CD14-positive monocyte (primary cell): ENCODE measurements around the gene CRISPLD2. TPM values are rescaled to one million over a fixed set of nuclear protein-coding genes. Genes with fewer than 3 reads are reported as not detected.

Source experiments
- DNase-seq, 3 donors: peaks; one replicate each; pipeline ENCODE4 v3.0.0-alpha.2; 2011 to 2022
- H2AFZ ChIP-seq: 2 replicates; pipeline ENCODE4 v1.6.0; 2012; ENCODE audit warnings: mild to moderate bottlenecking, low read depth, low read length, inconsistent platforms; ENCODE audit not compliant: insufficient read depth, poor library complexity, severe bottlenecking
- H3K27ac ChIP-seq, 2 donors: 1 replicate in 1 of 2; 2 replicates in 1 of 2; pipeline ENCODE4 v1.5.1; 2012 to 2013; ENCODE audit warnings: low read length in 2 of 2, control low read depth in 1 of 2, inconsistent platforms in 1 of 2, low read depth in 1 of 2, mild to moderate bottlenecking in 1 of 2
- H3K27me3 ChIP-seq, 2 donors: one replicate each; pipeline versions ENCODE4 v1.6.0 to v1.6.1; 2011 to 2013; ENCODE audit warnings: low read length in 2 of 2; ENCODE audit not compliant: control insufficient read depth in 2 of 2, insufficient read depth in 2 of 2
- H3K36me3 ChIP-seq, 2 donors: replicated peaks in 1 of 2; 1 replicate in 1 of 2; 2 replicates in 1 of 2; pipeline versions ENCODE4 v1.5.1 to v1.6.1; 2012 to 2013; ENCODE audit warnings: low read length in 2 of 2, control low read depth in 1 of 2, inconsistent platforms in 1 of 2, mild to moderate bottlenecking in 1 of 2; ENCODE audit not compliant: insufficient read depth in 2 of 2, control insufficient read depth in 1 of 2
- H3K4me1 ChIP-seq, 2 donors: 1 replicate in 1 of 2; 2 replicates in 1 of 2; pipeline versions ENCODE4 v1.5.1 to v1.6.1; 2012 to 2013; ENCODE audit warnings: low read length in 2 of 2, control low read depth in 1 of 2, inconsistent platforms in 1 of 2, mild to moderate bottlenecking in 1 of 2, moderate library complexity in 1 of 2; ENCODE audit not compliant: insufficient read depth in 2 of 2, control insufficient read depth in 1 of 2
- H3K4me2 ChIP-seq: replicated peaks from 2 replicates; pipeline ENCODE3; 2012; ENCODE audit warnings: low read length, moderate library complexity, mild to moderate bottlenecking; ENCODE audit not compliant: poor library complexity, severe bottlenecking; ENCODE audit errors: extremely low read depth
- H3K4me3 ChIP-seq, 3 experiments: fragments of 200-600 bp in 1 of 3; sonication (generic) in 1 of 3; replicated peaks in 1 of 3; 1 replicate in 2 of 3; 2 replicates in 1 of 3; pipeline ENCODE4 v1.5.1; 2011 to 2013; ENCODE audit warnings: low read length in 3 of 3, mild to moderate bottlenecking in 3 of 3, control low read depth in 2 of 3, low read depth in 2 of 3, inconsistent platforms in 1 of 3, moderate library complexity in 1 of 3
- H3K79me2 ChIP-seq: 2 replicates; pipeline ENCODE4 v1.6.0; 2012; ENCODE audit warnings: mild to moderate bottlenecking, control low read depth, inconsistent platforms, low read length, moderate library complexity; ENCODE audit not compliant: insufficient read depth
- H3K9ac ChIP-seq: 2 replicates; pipeline ENCODE4 v1.6.0; 2017; ENCODE audit warnings: low read length, mild to moderate bottlenecking; ENCODE audit not compliant: insufficient read depth, poor library complexity, severe bottlenecking
- H3K9me3 ChIP-seq, 2 donors: replicated peaks in 1 of 2; 1 replicate in 1 of 2; 2 replicates in 1 of 2; pipeline versions ENCODE4 v1.5.1 to v1.6.1; 2012 to 2013; ENCODE audit warnings: low read length in 2 of 2, control low read depth in 1 of 2; ENCODE audit not compliant: control insufficient read depth in 1 of 2, insufficient read depth in 1 of 2
- H4K20me1 ChIP-seq: 2 replicates; pipeline ENCODE4 v1.6.0; 2012; ENCODE audit warnings: mild to moderate bottlenecking, low read length, control low read depth, moderate library complexity; ENCODE audit not compliant: insufficient read depth
- H3K27ac Mint-ChIP-seq, 7 donors: one replicate each; pipeline ENCODE4 v1.8.0; 2020; ENCODE audit warnings: mild to moderate bottlenecking in 7 of 7, mixed read lengths in 7 of 7, moderate library complexity in 6 of 7, inconsistent platforms in 2 of 7
- H3K27me3 Mint-ChIP-seq, 3 donors: one replicate each; pipeline ENCODE4 v1.8.0; 2021 to 2022; ENCODE audit warnings: low read depth in 3 of 3, mild to moderate bottlenecking in 3 of 3, mixed read lengths in 3 of 3, moderate library complexity in 3 of 3, inconsistent platforms in 1 of 3
- H3K36me3 Mint-ChIP-seq, 2 donors: one replicate each; pipeline ENCODE4 v1.8.0; 2020; ENCODE audit warnings: mixed read lengths in 2 of 2, inconsistent platforms in 1 of 2, mild to moderate bottlenecking in 1 of 2
- H3K4me1 Mint-ChIP-seq: one replicate; pipeline ENCODE4 v1.8.0; 2020; ENCODE audit warnings: mild to moderate bottlenecking, mixed read lengths
- H3K4me3 Mint-ChIP-seq, 2 donors: one replicate each; pipeline ENCODE4 v1.8.0; 2020; ENCODE audit warnings: mild to moderate bottlenecking in 2 of 2, mixed read lengths in 2 of 2, moderate library complexity in 1 of 2
- H3K9me3 Mint-ChIP-seq, 7 donors: one replicate each; pipeline ENCODE4 v1.8.0; 2020 to 2022; ENCODE audit warnings: mixed read lengths in 7 of 7, mild to moderate bottlenecking in 6 of 7, moderate library complexity in 6 of 7, inconsistent platforms in 2 of 7
- CTCF ChIP-seq: fragments of 200-600 bp; IDR thresholded peaks from one replicate; pipeline ENCODE4 v1.8.0; 2022; ENCODE audit warnings: antibody characterized with exemption, mild to moderate bottlenecking
- WGBS: methylation state at CpG from one replicate; pipeline ENCODE4 v1.1.5; 2013; ENCODE audit warnings: missing lambda C conversion rate; ENCODE audit not compliant: insufficient coverage; 5-methylcytosine and 5-hydroxymethylcytosine counted together
- intact Hi-C, 2 donors: fragments of 100-400 bp; cut with micrococcal nuclease; formaldehyde crosslinking; loops; one replicate each; pipeline versions ENCODE4 v1.15.0 to v1.15.1; 2023
- polyA plus RNA-seq, 3 donors: library from polyadenylated mRNA; depleted of rRNA in 1 of 3; unstranded in 2 of 3; stranded (reverse) in 1 of 3; fragments of 300-500 nt in 2 of 3; fragments of >200 nt in 1 of 3; fragmentation: Illumina TruSeq in 2 of 3; gene quantifications; 1 replicate in 2 of 3; 2 replicates in 1 of 3; pipeline ENCODE4 v1.2.3, GENCODE V29; 2012 to 2021

The CRISPLD2 gene
- polyA plus RNA-seq, 3 donors = 40.7 to 90.4 (median 69.0) TPM

GRCh38 chr16:84823484-84823883 is 3.7 kb downstream of the CRISPLD2 start:
- 27% methylated on average over 4 of the region's 8 CpGs for WGBS
- intact Hi-C loops = loop anchor here (5.0 kb wide), 2 partner anchors 46 to 66 kb away; no protein-coding TSS in a partner anchor
- peaks cover 0 to 5% (median 0%) of the 10 kb centered on the region in 7 donors for H3K9me3 Mint-ChIP-seq
- Histone ChIP-seq H3K4me2 (peak overlapping the region; percentile 37), H2AFZ (no peak overlapping the region), H3K4me1 (peaks cover 85 to 86% of the 10 kb centered on the region in 2 donors), H3K9me3 (no peaks in the 10 kb centered on the region), H4K20me1 (peaks cover 55% of the 10 kb centered on the region), H3K79me2 (peaks cover 65% of the 10 kb centered on the region), H3K36me3 (peaks cover 0 to 8% of the 10 kb centered on the region in 2 donors), H3K27ac (peak overlapping the region in 1 of 2 donors; percentile 20), H3K4me3 (peak overlapping the region in 1 of 3 experiments; percentile 24), H3K9ac (no peak overlapping the region), H3K27me3 (peaks cover 0 to 5% of the 10 kb centered on the region in 2 donors)
- H3K27ac Mint-ChIP-seq = peak overlapping the region in 5 of 7 donors; percentile 36 to 74 (median 70)
- H3K4me1 Mint-ChIP-seq = peaks cover 86% of the 10 kb centered on the region
- no peak for TF ChIP-seq CTCF
- H3K27me3 Mint-ChIP-seq = peaks cover 0 to 10% (median 4%) of the 10 kb centered on the region in 3 donors
- peak in 2 of 3 donors; percentile 29 to 45 for DNase-seq
- H3K4me3 Mint-ChIP-seq = peak overlapping the region in 1 of 2 donors; percentile 67
- peaks cover 21 to 54% of the 10 kb centered on the region in 2 donors for H3K36me3 Mint-ChIP-seq

GRCh38 chr16:84823926-84824325 is 4.1 kb downstream of the CRISPLD2 start:
- Histone ChIP-seq H4K20me1 (peaks cover 58% of the 10 kb centered on the region), H3K36me3 (peaks cover under 1 to 12% of the 10 kb centered on the region in 2 donors), H3K27me3 (peaks cover 0 to 5% of the 10 kb centered on the region in 2 donors), H3K9ac (no peak overlapping the region), H3K4me1 (peaks cover 85 to 86% of the 10 kb centered on the region in 2 donors), H3K27ac (no peak overlapping the region), H3K4me2 (peak overlapping the region; percentile 37), H2AFZ (no peak overlapping the region), H3K9me3 (no peaks in the 10 kb centered on the region), H3K79me2 (peaks cover 65% of the 10 kb centered on the region), H3K4me3 (peak overlapping the region in 1 of 3 experiments; percentile 24)
- DNase-seq = no peak
- WGBS = 25% methylated on average over 4 of the region's 5 CpGs
- Mint-ChIP-seq H3K36me3 (peaks cover 26 to 59% of the 10 kb centered on the region in 2 donors), H3K27me3 (peaks cover 0 to 7% (median 4%) of the 10 kb centered on the region in 3 donors), H3K4me1 (peaks cover 86% of the 10 kb centered on the region), H3K4me3 (peak overlapping the region in 1 of 2 donors; percentile 48), H3K9me3 (peaks cover 0 to 5% (median 0%) of the 10 kb centered on the region in 7 donors), H3K27ac (peak overlapping the region in 3 of 7 donors; percentile 45 to 66 (median 57))
- no peak for TF ChIP-seq CTCF
- intact Hi-C loops = loop anchor here (5.0 kb wide), 2 partner anchors 47 to 67 kb away; no protein-coding TSS in a partner anchor
